Measurements from ENCODE around the gene PURA. TPM values are rescaled to one million over a fixed set of nuclear protein-coding genes. Genes with fewer than 3 reads are reported as not detected.

Gene PURA
- polyA plus RNA-seq, 3 donors: 1.1 to 1.6 (median 1.2) TPM

- H4K20me1 ChIP-seq (ENCODE audit: insufficient read depth, low read length): no peaks in the 10 kb centered on the region
- no peaks in the 10 kb centered on the region for H3K9me3 ChIP-seq (replicated peaks in 1 of 2; ENCODE audit: control insufficient read depth in 1 of 2, insufficient read depth in 1 of 2, low read length in 2 of 2)
- peak; percentile 75 to 84 (median 83) for DNase-seq
- no peak overlapping the region for H3K9ac ChIP-seq (ENCODE audit: insufficient read depth, low read length, poor library complexity, severe bottlenecking)
- Mint-ChIP-seq H3K27me3 (ENCODE audit: low read depth in 3 of 3) (peaks cover 11 to 28% (median 13%) of the 10 kb centered on the region in 3 donors), H3K36me3 (no peaks in the 10 kb centered on the region), H3K9me3 (peaks cover 0 to 2% (median 0%) of the 10 kb centered on the region in 7 donors), H3K27ac (peak overlapping the region in 1 of 7 donors; percentile 18), H3K4me3 (peak overlapping the region; percentile 45 to 77), H3K4me1 (peaks cover 22% of the 10 kb centered on the region)
- no peaks in the 10 kb centered on the region for H3K79me2 ChIP-seq (ENCODE audit: insufficient read depth, low read length)
- peak; percentile 86 for TF ChIP-seq CTCF (IDR thresholded peaks at IDR 0.05)
- peak overlapping the region; percentile 76 for H2AFZ ChIP-seq (ENCODE audit: insufficient read depth, low read depth, low read length, poor library complexity, severe bottlenecking)
- peaks cover 6 to 24% of the 10 kb centered on the region in 2 donors for H3K4me1 ChIP-seq (ENCODE audit: control insufficient read depth in 1 of 2, insufficient read depth in 2 of 2, low read length in 2 of 2)
- no peaks in the 10 kb centered on the region for H3K36me3 ChIP-seq (replicated peaks in 1 of 2; ENCODE audit: control insufficient read depth in 1 of 2, insufficient read depth in 2 of 2, low read length in 2 of 2)
- peak overlapping the region in 1 of 3 experiments; percentile 57 for H3K4me3 ChIP-seq (replicated peaks in 1 of 3; ENCODE audit: low read depth in 2 of 3, low read length in 3 of 3)
- 5% methylated on average over 25 of the region's 30 CpGs for WGBS (ENCODE audit: insufficient coverage)
- H3K4me2 ChIP-seq (replicated peaks; ENCODE audit: extremely low read depth, low read length, poor library complexity, severe bottlenecking): peak overlapping the region; percentile 66
- intact Hi-C loops (cut with micrococcal nuclease): loop anchor here (2.0 to 10.0 kb wide), 3 partner anchors 84 to 372 kb away; no protein-coding TSS in a partner anchor
- H3K27ac ChIP-seq (ENCODE audit: low read depth in 1 of 2, low read length in 2 of 2): no peak overlapping the region
- H3K27me3 ChIP-seq (ENCODE audit: control insufficient read depth in 2 of 2, insufficient read depth in 2 of 2, low read length in 2 of 2): peaks cover 0 to 3% of the 10 kb centered on the region in 2 donors
Observed at GRCh38 chr5:140157032-140157781, 43.3 kb downstream of the PURA start.

- H3K79me2 ChIP-seq (ENCODE audit: insufficient read depth, low read length): no peaks in the 10 kb centered on the region
- H3K9me3 ChIP-seq (replicated peaks in 1 of 2; ENCODE audit: control insufficient read depth in 1 of 2, insufficient read depth in 1 of 2, low read length in 2 of 2): no peaks in the 10 kb centered on the region
- no peak for TF ChIP-seq CTCF (IDR thresholded peaks at IDR 0.05)
- peaks cover 13 to 23% (median 14%) of the 10 kb centered on the region in 3 donors for H3K27me3 Mint-ChIP-seq (ENCODE audit: low read depth in 3 of 3)
- H3K4me3 ChIP-seq (replicated peaks in 1 of 3; ENCODE audit: low read depth in 2 of 3, low read length in 3 of 3): no peak overlapping the region
- H4K20me1 ChIP-seq (ENCODE audit: insufficient read depth, low read length): no peaks in the 10 kb centered on the region
- intact Hi-C loops (cut with micrococcal nuclease): loop anchor here in 1 of 2 donors (5.0 to 10.0 kb wide), 2 partner anchors 87 to 374 kb away; no protein-coding TSS in a partner anchor
- H3K9me3 Mint-ChIP-seq: peaks cover 0 to 2% (median 0%) of the 10 kb centered on the region in 7 donors
- WGBS (ENCODE audit: insufficient coverage): 97% methylated on average over 5 of the region's 7 CpGs
- H3K4me1 Mint-ChIP-seq: peaks cover 11% of the 10 kb centered on the region
- H3K36me3 Mint-ChIP-seq: no peaks in the 10 kb centered on the region
- no peaks in the 10 kb centered on the region for H3K36me3 ChIP-seq (replicated peaks in 1 of 2; ENCODE audit: control insufficient read depth in 1 of 2, insufficient read depth in 2 of 2, low read length in 2 of 2)
- H3K27ac Mint-ChIP-seq: peak overlapping the region in 2 of 7 donors; percentile 37 to 65
- peaks cover 4 to 11% of the 10 kb centered on the region in 2 donors for H3K4me1 ChIP-seq (ENCODE audit: control insufficient read depth in 1 of 2, insufficient read depth in 2 of 2, low read length in 2 of 2)
- H3K27ac ChIP-seq (ENCODE audit: low read depth in 1 of 2, low read length in 2 of 2): no peak overlapping the region
- no peak overlapping the region for H3K9ac ChIP-seq (ENCODE audit: insufficient read depth, low read length, poor library complexity, severe bottlenecking)
- no peaks in the 10 kb centered on the region for H3K27me3 ChIP-seq (ENCODE audit: control insufficient read depth in 2 of 2, insufficient read depth in 2 of 2, low read length in 2 of 2)
- H3K4me3 Mint-ChIP-seq: no peak overlapping the region
- no peak overlapping the region for H3K4me2 ChIP-seq (replicated peaks; ENCODE audit: extremely low read depth, low read length, poor library complexity, severe bottlenecking)
- no peak for DNase-seq
- no peak overlapping the region for H2AFZ ChIP-seq (ENCODE audit: insufficient read depth, low read depth, low read length, poor library complexity, severe bottlenecking)
Observed at GRCh38 chr5:140159014-140159927, 45.4 kb downstream of the PURA start.
